ENCODE measurements around the gene SNAPC4.
"Not testable (repeated sequence)": the region's sequence is repeated elsewhere in the genome, so short reads cannot be mapped to it uniquely, and the experiment has no call there.

Gene SNAPC4

GRCh38 chr9:136431782-136432350, 31.9 kb upstream of the SNAPC4 start:
- H3K4me1 ChIP-seq (ENCODE audit: insufficient read depth, low read length) = peaks cover under 1% of the 10 kb centered on the region
- H3K9me3 ChIP-seq (ENCODE audit: low read length) = no peaks in the 10 kb centered on the region
- H3K36me3 ChIP-seq (ENCODE audit: insufficient read depth, low read length) = peaks cover 6% of the 10 kb centered on the region
- H3K27ac ChIP-seq (ENCODE audit: low read depth, low read length) = no peak overlapping the region
- no peak overlapping the region for H3K9ac ChIP-seq (ENCODE audit: low read length)
- no peaks in the 10 kb centered on the region for H3K27me3 ChIP-seq (ENCODE audit: control insufficient read depth in 1 of 2, insufficient read depth in 2 of 2, low read length in 2 of 2)
- H3K4me3 ChIP-seq (ENCODE audit: low read depth in 1 of 2, low read length in 2 of 2) = no peak overlapping the region

GRCh38 chr9:136430588-136431234, 30.7 kb upstream of the SNAPC4 start:
- H3K36me3 ChIP-seq (ENCODE audit: insufficient read depth, low read length) = peaks cover 6% of the 10 kb centered on the region
- no peaks in the 10 kb centered on the region for H3K4me1 ChIP-seq (ENCODE audit: insufficient read depth, low read length)
- H3K4me3 ChIP-seq (ENCODE audit: low read depth in 1 of 2, low read length in 2 of 2) = no peak overlapping the region
- H3K27ac ChIP-seq (ENCODE audit: low read depth, low read length) = no peak overlapping the region
- H3K9me3 ChIP-seq (ENCODE audit: low read length) = no peaks in the 10 kb centered on the region
- no peaks in the 10 kb centered on the region for H3K27me3 ChIP-seq (ENCODE audit: control insufficient read depth in 1 of 2, insufficient read depth in 2 of 2, low read length in 2 of 2)
- H3K9ac ChIP-seq (ENCODE audit: low read length) = no peak overlapping the region

- Histone ChIP-seq H3K4me1 (ENCODE audit: insufficient read depth, low read length) (no peaks in the 10 kb centered on the region), H3K9me3 (ENCODE audit: low read length) (no peaks in the 10 kb centered on the region), H3K36me3 (ENCODE audit: insufficient read depth, low read length) (peaks cover 6% of the 10 kb centered on the region), H3K9ac (ENCODE audit: low read length) (no peak overlapping the region), H3K27ac (ENCODE audit: low read depth, low read length) (no peak overlapping the region), H3K27me3 (ENCODE audit: control insufficient read depth in 1 of 2, insufficient read depth in 2 of 2, low read length in 2 of 2) (no peaks in the 10 kb centered on the region), H3K4me3 (ENCODE audit: low read depth in 1 of 2, low read length in 2 of 2) (no peak overlapping the region)
Observed at GRCh38 chr9:136429683-136430491, 29.9 kb upstream of the SNAPC4 start.

GRCh38 chr9:136429075-136429628, 29.2 kb upstream of the SNAPC4 start:
- H3K4me3 ChIP-seq (ENCODE audit: low read depth in 1 of 2, low read length in 2 of 2) = no peak overlapping the region
- H3K9me3 ChIP-seq (ENCODE audit: low read length) = no peaks in the 10 kb centered on the region
- no peaks in the 10 kb centered on the region for H3K27me3 ChIP-seq (ENCODE audit: control insufficient read depth in 1 of 2, insufficient read depth in 2 of 2, low read length in 2 of 2)
- no peak overlapping the region for H3K27ac ChIP-seq (ENCODE audit: low read depth, low read length)
- H3K9ac ChIP-seq (ENCODE audit: low read length) = no peak overlapping the region
- H3K36me3 ChIP-seq (ENCODE audit: insufficient read depth, low read length) = peaks cover 6% of the 10 kb centered on the region
- H3K4me1 ChIP-seq (ENCODE audit: insufficient read depth, low read length) = no peaks in the 10 kb centered on the region

GRCh38 chr9:136426787-136427186, 26.8 kb upstream of the SNAPC4 start:
- peaks cover 27% of the 10 kb centered on the region for H3K36me3 ChIP-seq (ENCODE audit: insufficient read depth, low read length)
- H3K27ac ChIP-seq (ENCODE audit: low read depth, low read length) = no peak overlapping the region
- no peaks in the 10 kb centered on the region for H3K27me3 ChIP-seq (ENCODE audit: control insufficient read depth in 1 of 2, insufficient read depth in 2 of 2, low read length in 2 of 2)
- H3K4me1 ChIP-seq (ENCODE audit: insufficient read depth, low read length) = no peaks in the 10 kb centered on the region
- H3K9me3 ChIP-seq (ENCODE audit: low read length) = no peaks in the 10 kb centered on the region
- H3K4me3 ChIP-seq (ENCODE audit: low read depth in 1 of 2, low read length in 2 of 2) = no peak overlapping the region
- no peak overlapping the region for H3K9ac ChIP-seq (ENCODE audit: low read length)

- H3K27ac ChIP-seq (ENCODE audit: low read depth, low read length); H3K9me3 ChIP-seq (ENCODE audit: low read length); H3K27me3 ChIP-seq (ENCODE audit: control insufficient read depth in 1 of 2, insufficient read depth in 2 of 2, low read length in 2 of 2); H3K4me1 ChIP-seq (ENCODE audit: insufficient read depth, low read length); H3K9ac ChIP-seq (ENCODE audit: low read length); H3K4me3 ChIP-seq (ENCODE audit: low read depth in 1 of 2, low read length in 2 of 2): not testable (repeated sequence)
- peaks cover 36% of the 10 kb centered on the region for H3K36me3 ChIP-seq (ENCODE audit: insufficient read depth, low read length)
Observed at GRCh38 chr9:136425367-136425766, 25.4 kb upstream of the SNAPC4 start.

GRCh38 chr9:136424750-136425362, 24.9 kb upstream of the SNAPC4 start:
- Histone ChIP-seq H3K9ac (ENCODE audit: low read length) (no peak overlapping the region), H3K27me3 (ENCODE audit: control insufficient read depth in 1 of 2, insufficient read depth in 2 of 2, low read length in 2 of 2) (no peaks in the 10 kb centered on the region), H3K36me3 (ENCODE audit: insufficient read depth, low read length) (peaks cover 37% of the 10 kb centered on the region), H3K4me3 (ENCODE audit: low read depth in 1 of 2, low read length in 2 of 2) (no peak overlapping the region), H3K4me1 (ENCODE audit: insufficient read depth, low read length) (no peaks in the 10 kb centered on the region), H3K9me3 (ENCODE audit: low read length) (no peaks in the 10 kb centered on the region), H3K27ac (ENCODE audit: low read depth, low read length) (no peak overlapping the region)

- Histone ChIP-seq H3K27me3 (ENCODE audit: control insufficient read depth in 1 of 2, insufficient read depth in 2 of 2, low read length in 2 of 2) (no peaks in the 10 kb centered on the region), H3K27ac (ENCODE audit: low read depth, low read length) (no peak overlapping the region), H3K4me3 (ENCODE audit: low read depth in 1 of 2, low read length in 2 of 2) (no peak overlapping the region), H3K9me3 (ENCODE audit: low read length) (no peaks in the 10 kb centered on the region), H3K4me1 (ENCODE audit: insufficient read depth, low read length) (no peaks in the 10 kb centered on the region), H3K36me3 (ENCODE audit: insufficient read depth, low read length) (peaks cover 44% of the 10 kb centered on the region), H3K9ac (ENCODE audit: low read length) (no peak overlapping the region)
Observed at GRCh38 chr9:136423432-136424146, 23.6 kb upstream of the SNAPC4 start.

GRCh38 chr9:136422876-136423275, 22.9 kb upstream of the SNAPC4 start:
- H3K9me3 ChIP-seq (ENCODE audit: low read length) = no peaks in the 10 kb centered on the region
- H3K4me3 ChIP-seq (ENCODE audit: low read depth in 1 of 2, low read length in 2 of 2) = no peak overlapping the region
- no peaks in the 10 kb centered on the region for H3K4me1 ChIP-seq (ENCODE audit: insufficient read depth, low read length)
- H3K36me3 ChIP-seq (ENCODE audit: insufficient read depth, low read length) = peaks cover 51% of the 10 kb centered on the region
- H3K27me3 ChIP-seq (ENCODE audit: control insufficient read depth in 1 of 2, insufficient read depth in 2 of 2, low read length in 2 of 2) = no peaks in the 10 kb centered on the region
- H3K27ac ChIP-seq (ENCODE audit: low read depth, low read length) = no peak overlapping the region
- no peak overlapping the region for H3K9ac ChIP-seq (ENCODE audit: low read length)

GRCh38 chr9:136421791-136422190, 21.8 kb upstream of the SNAPC4 start:
- no peak overlapping the region for H3K4me3 ChIP-seq (ENCODE audit: low read depth in 1 of 2, low read length in 2 of 2)
- no peak overlapping the region for H3K27ac ChIP-seq (ENCODE audit: low read depth, low read length)
- H3K27me3 ChIP-seq (ENCODE audit: control insufficient read depth in 1 of 2, insufficient read depth in 2 of 2, low read length in 2 of 2) = no peaks in the 10 kb centered on the region
- H3K9me3 ChIP-seq (ENCODE audit: low read length) = no peaks in the 10 kb centered on the region
- peaks cover 60% of the 10 kb centered on the region for H3K36me3 ChIP-seq (ENCODE audit: insufficient read depth, low read length)
- no peaks in the 10 kb centered on the region for H3K4me1 ChIP-seq (ENCODE audit: insufficient read depth, low read length)
- H3K9ac ChIP-seq (ENCODE audit: low read length) = no peak overlapping the region

- H3K9me3 ChIP-seq (ENCODE audit: low read length) = no peaks in the 10 kb centered on the region
- no peak overlapping the region for H3K27ac ChIP-seq (ENCODE audit: low read depth, low read length)
- H3K36me3 ChIP-seq (ENCODE audit: insufficient read depth, low read length) = peaks cover 83% of the 10 kb centered on the region
- no peak overlapping the region for H3K4me3 ChIP-seq (ENCODE audit: low read depth in 1 of 2, low read length in 2 of 2)
- no peak overlapping the region for H3K9ac ChIP-seq (ENCODE audit: low read length)
- H3K27me3 ChIP-seq (ENCODE audit: control insufficient read depth in 1 of 2, insufficient read depth in 2 of 2, low read length in 2 of 2) = no peaks in the 10 kb centered on the region
- no peaks in the 10 kb centered on the region for H3K4me1 ChIP-seq (ENCODE audit: insufficient read depth, low read length)
Observed at GRCh38 chr9:136419092-136419420, 19.1 kb upstream of the SNAPC4 start.
